Heart left ventricle (tissue), 13 donors: ENCODE measurements around the gene ATXN7L1.

Source experiments
- CTCF ChIP-seq, 12 donors: fragments of 200-600 bp; sonication (generic) in 4 of 12; IDR thresholded peaks; one replicate each; pipeline versions ENCODE4 v1.5.0 to v1.8.0; 2018 to 2022; ENCODE audit warnings: antibody characterized with exemption in 12 of 12, mild to moderate bottlenecking in 5 of 12
- POLR2A ChIP-seq, 2 donors: fragments of 450-650 bp; IDR thresholded peaks; one replicate each; pipeline ENCODE4 v1.6.1; 2017; ENCODE audit warnings: antibody characterized with exemption in 2 of 2, mild to moderate bottlenecking in 2 of 2, moderate library complexity in 2 of 2
- donor health status: ischemic (EF 13 %, LVEDD 7.1; RV severe dilation, severe dysfunction).
- donor health status: DM: no; HTN: yes; CAD: no.
- donor health status: DM: no; HTN: no; CAD: no.
- donor health status: ischemic (EF 25% LVEDD 6.9; RV normal size, moderate dysfunction).
- donor health status: ischemic (EF 25% LVEDD 5.7; RV mildly dilated, moderate dysfunction).
- donor health status: ischemic (EF 35%, LVEDD 5.7; RV mildly dilated, moderate dysfunction).
- donor health status: nonischemic (EF 11% LVEDD 7.7; RV severe dilation, severe dysfunction).
- donor health status: DM: yes; HTN: yes; CAD: no.
- donor health status: PGD.
- donor health status: ischemic (EF 29% LVEDD 5.4; RV normal size, mild dysfunction).
- donor health status: nonischemic (EF 23%, LVEDD 6.1; RV moderate dilation, normal function).

- TF ChIP-seq CTCF (IDR thresholded peaks at IDR 0.05) (no peak), POLR2A (IDR thresholded peaks at IDR 0.05) (no peak)
These were observed 311.2 kb downstream of the ATXN7L1 start for GRCh38 chr7:105565190-105565589.
